ELF-1 (cell line): ENCODE data around the gene RELN.

Experiments
- DNase-seq: peaks from one replicate; pipeline ENCODE4 v3.0.0-alpha.2; 2016; ENCODE audit warnings: low read depth, low spot score

Gene RELN

GRCh38 chr7:103719070-103719469, 270.4 kb downstream of the RELN start:
- DNase-seq = no peak

- no peak for DNase-seq
Measured at GRCh38 chr7:103718482-103719061, 270.9 kb downstream of the RELN start.

- DNase-seq = no peak
Measured at GRCh38 chr7:103717574-103717973, 271.9 kb downstream of the RELN start.

GRCh38 chr7:103715376-103716120, 273.9 kb downstream of the RELN start:
- DNase-seq = no peak

GRCh38 chr7:103714376-103714927, 275.0 kb downstream of the RELN start:
- no peak for DNase-seq

- DNase-seq = no peak
Measured at GRCh38 chr7:103712991-103713778, 276.3 kb downstream of the RELN start.

GRCh38 chr7:103711413-103711812, 278.0 kb downstream of the RELN start:
- DNase-seq = no peak

GRCh38 chr7:103710247-103710646, 279.2 kb downstream of the RELN start:
- DNase-seq = no peak

GRCh38 chr7:103706805-103707204, 282.7 kb downstream of the RELN start:
- DNase-seq = no peak

GRCh38 chr7:103705542-103705941, 283.9 kb downstream of the RELN start:
- DNase-seq = no peak

GRCh38 chr7:103704701-103705100, 284.8 kb downstream of the RELN start:
- no peak for DNase-seq

- DNase-seq = no peak
Measured at GRCh38 chr7:103702982-103703381, 286.5 kb downstream of the RELN start.

GRCh38 chr7:103702454-103702853, 287.0 kb downstream of the RELN start:
- DNase-seq = no peak

- DNase-seq = no peak
Measured at GRCh38 chr7:103699032-103699431, 290.4 kb downstream of the RELN start.

GRCh38 chr7:103698064-103698463, 291.4 kb downstream of the RELN start:
- DNase-seq = no peak

- DNase-seq = no peak
Measured at GRCh38 chr7:103695521-103695920, 293.9 kb downstream of the RELN start.

GRCh38 chr7:103694304-103694703, 295.2 kb downstream of the RELN start:
- no peak for DNase-seq

GRCh38 chr7:103691291-103691690, 298.2 kb downstream of the RELN start:
- no peak for DNase-seq

- no peak for DNase-seq
Measured at GRCh38 chr7:103690242-103690974, 299.1 kb downstream of the RELN start.

- no peak for DNase-seq
Measured at GRCh38 chr7:103689255-103689654, 300.2 kb downstream of the RELN start.

GRCh38 chr7:103687951-103688350, 301.5 kb downstream of the RELN start:
- no peak for DNase-seq

- no peak for DNase-seq
Measured at GRCh38 chr7:103687272-103687671, 302.2 kb downstream of the RELN start.
